Liver (tissue), 3 donors: ENCODE data around the gene MPDZ.

Experiments used
- EGR1 ChIP-seq, 2 donors: IDR thresholded peaks; 2 replicates each; pipeline ENCODE4 v1.6.1; 2016 to 2018; ENCODE audit warnings: antibody characterized with exemption in 2 of 2, low read depth in 2 of 2
- FOXA1 ChIP-seq: IDR thresholded peaks from 2 replicates; pipeline ENCODE4 v1.6.1; 2016; ENCODE audit warnings: antibody characterized with exemption
- RAD21 ChIP-seq, 2 donors: IDR thresholded peaks; 2 replicates each; pipeline ENCODE4 v1.6.1; 2016; ENCODE audit warnings: antibody characterized with exemption in 2 of 2, mild to moderate bottlenecking in 2 of 2
- SP1 ChIP-seq: IDR thresholded peaks from 2 replicates; pipeline ENCODE4 v1.6.1; 2018; ENCODE audit warnings: antibody characterized with exemption, mild to moderate bottlenecking
- TAF1 ChIP-seq: conservative IDR thresholded peaks from 2 replicates; pipeline ENCODE4 v1.6.1; 2016; ENCODE audit warnings: antibody characterized with exemption, mild to moderate bottlenecking
- YY1 ChIP-seq: IDR thresholded peaks from 2 replicates; pipeline ENCODE4 v1.6.1; 2016; ENCODE audit warnings: antibody characterized with exemption, mild to moderate bottlenecking
- TF ChIP-seq, protein P1 (sequence below): IDR thresholded peaks from 2 replicates; pipeline ENCODE4 v1.6.1; 2016; ENCODE audit warnings: antibody characterized with exemption, mild to moderate bottlenecking
- TF ChIP-seq, protein P2 (sequence below): IDR thresholded peaks from 2 replicates; pipeline ENCODE4 v1.6.1; 2016; ENCODE audit warnings: antibody characterized with exemption
- TF ChIP-seq, protein P3 (sequence below): fragments of 150-350 bp; IDR thresholded peaks from 2 replicates; pipeline ENCODE4 v1.5.1; 2017; ENCODE audit warnings: improper control_type of control experiment, low read depth, low read length; ENCODE audit not compliant: missing input control
- TF ChIP-seq, protein P4 (sequence below): IDR thresholded peaks from 2 replicates; pipeline ENCODE4 v1.6.1; 2016; ENCODE audit warnings: antibody characterized with exemption
- donor health status: healthy.
- donor health status: healthy.

DNA sequence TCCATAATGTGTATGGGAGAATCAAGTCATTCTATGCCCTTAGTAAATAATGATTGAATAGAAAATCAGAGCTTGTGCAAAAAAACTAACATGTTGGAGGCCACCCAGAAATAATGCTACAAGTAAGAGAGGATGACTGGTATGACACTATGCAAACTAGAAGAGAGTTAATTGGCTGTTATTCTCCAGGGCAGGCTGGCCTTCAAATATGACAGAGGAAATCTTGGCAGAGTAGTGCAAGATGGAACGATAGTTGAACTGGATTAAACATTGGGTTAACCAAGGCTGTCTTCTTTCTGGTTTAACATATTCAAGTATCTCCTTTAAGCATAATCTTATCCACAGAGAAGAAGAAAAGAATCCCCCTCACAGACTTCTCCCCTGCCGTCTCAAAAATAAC lies 196.1 kb downstream of the MPDZ start:
- TF ChIP-seq, protein P1, sequence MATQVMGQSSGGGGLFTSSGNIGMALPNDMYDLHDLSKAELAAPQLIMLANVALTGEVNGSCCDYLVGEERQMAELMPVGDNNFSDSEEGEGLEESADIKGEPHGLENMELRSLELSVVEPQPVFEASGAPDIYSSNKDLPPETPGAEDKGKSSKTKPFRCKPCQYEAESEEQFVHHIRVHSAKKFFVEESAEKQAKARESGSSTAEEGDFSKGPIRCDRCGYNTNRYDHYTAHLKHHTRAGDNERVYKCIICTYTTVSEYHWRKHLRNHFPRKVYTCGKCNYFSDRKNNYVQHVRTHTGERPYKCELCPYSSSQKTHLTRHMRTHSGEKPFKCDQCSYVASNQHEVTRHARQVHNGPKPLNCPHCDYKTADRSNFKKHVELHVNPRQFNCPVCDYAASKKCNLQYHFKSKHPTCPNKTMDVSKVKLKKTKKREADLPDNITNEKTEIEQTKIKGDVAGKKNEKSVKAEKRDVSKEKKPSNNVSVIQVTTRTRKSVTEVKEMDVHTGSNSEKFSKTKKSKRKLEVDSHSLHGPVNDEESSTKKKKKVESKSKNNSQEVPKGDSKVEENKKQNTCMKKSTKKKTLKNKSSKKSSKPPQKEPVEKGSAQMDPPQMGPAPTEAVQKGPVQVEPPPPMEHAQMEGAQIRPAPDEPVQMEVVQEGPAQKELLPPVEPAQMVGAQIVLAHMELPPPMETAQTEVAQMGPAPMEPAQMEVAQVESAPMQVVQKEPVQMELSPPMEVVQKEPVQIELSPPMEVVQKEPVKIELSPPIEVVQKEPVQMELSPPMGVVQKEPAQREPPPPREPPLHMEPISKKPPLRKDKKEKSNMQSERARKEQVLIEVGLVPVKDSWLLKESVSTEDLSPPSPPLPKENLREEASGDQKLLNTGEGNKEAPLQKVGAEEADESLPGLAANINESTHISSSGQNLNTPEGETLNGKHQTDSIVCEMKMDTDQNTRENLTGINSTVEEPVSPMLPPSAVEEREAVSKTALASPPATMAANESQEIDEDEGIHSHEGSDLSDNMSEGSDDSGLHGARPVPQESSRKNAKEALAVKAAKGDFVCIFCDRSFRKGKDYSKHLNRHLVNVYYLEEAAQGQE = no peak
- TF ChIP-seq, protein P2, sequence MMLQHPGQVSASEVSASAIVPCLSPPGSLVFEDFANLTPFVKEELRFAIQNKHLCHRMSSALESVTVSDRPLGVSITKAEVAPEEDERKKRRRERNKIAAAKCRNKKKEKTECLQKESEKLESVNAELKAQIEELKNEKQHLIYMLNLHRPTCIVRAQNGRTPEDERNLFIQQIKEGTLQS = no peak
- TF ChIP-seq FOXA1 = no peak
- TF ChIP-seq YY1 = no peak
- TF ChIP-seq, protein P3, sequence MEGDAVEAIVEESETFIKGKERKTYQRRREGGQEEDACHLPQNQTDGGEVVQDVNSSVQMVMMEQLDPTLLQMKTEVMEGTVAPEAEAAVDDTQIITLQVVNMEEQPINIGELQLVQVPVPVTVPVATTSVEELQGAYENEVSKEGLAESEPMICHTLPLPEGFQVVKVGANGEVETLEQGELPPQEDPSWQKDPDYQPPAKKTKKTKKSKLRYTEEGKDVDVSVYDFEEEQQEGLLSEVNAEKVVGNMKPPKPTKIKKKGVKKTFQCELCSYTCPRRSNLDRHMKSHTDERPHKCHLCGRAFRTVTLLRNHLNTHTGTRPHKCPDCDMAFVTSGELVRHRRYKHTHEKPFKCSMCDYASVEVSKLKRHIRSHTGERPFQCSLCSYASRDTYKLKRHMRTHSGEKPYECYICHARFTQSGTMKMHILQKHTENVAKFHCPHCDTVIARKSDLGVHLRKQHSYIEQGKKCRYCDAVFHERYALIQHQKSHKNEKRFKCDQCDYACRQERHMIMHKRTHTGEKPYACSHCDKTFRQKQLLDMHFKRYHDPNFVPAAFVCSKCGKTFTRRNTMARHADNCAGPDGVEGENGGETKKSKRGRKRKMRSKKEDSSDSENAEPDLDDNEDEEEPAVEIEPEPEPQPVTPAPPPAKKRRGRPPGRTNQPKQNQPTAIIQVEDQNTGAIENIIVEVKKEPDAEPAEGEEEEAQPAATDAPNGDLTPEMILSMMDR = no peak
- no peak for TF ChIP-seq RAD21 (IDR thresholded peaks at IDR 0.05)
- TF ChIP-seq, protein P4, sequence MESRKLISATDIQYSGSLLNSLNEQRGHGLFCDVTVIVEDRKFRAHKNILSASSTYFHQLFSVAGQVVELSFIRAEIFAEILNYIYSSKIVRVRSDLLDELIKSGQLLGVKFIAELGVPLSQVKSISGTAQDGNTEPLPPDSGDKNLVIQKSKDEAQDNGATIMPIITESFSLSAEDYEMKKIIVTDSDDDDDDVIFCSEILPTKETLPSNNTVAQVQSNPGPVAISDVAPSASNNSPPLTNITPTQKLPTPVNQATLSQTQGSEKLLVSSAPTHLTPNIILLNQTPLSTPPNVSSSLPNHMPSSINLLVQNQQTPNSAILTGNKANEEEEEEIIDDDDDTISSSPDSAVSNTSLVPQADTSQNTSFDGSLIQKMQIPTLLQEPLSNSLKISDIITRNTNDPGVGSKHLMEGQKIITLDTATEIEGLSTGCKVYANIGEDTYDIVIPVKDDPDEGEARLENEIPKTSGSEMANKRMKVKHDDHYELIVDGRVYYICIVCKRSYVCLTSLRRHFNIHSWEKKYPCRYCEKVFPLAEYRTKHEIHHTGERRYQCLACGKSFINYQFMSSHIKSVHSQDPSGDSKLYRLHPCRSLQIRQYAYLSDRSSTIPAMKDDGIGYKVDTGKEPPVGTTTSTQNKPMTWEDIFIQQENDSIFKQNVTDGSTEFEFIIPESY = no peak
- no peak for TF ChIP-seq TAF1
- no peak for TF ChIP-seq EGR1 (IDR thresholded peaks at IDR 0.05; ENCODE audit: low read depth in 2 of 2)
- no peak for TF ChIP-seq SP1
